IMR-90 (cell line): Measurements from ENCODE around the gene CHD6. TPM values are rescaled to one million over a fixed set of nuclear protein-coding genes. Genes with fewer than 3 reads are reported as not detected.

Experiments used
- ATAC-seq: fragments of 200-7000 bp; cut with Tn5 transposase; 2 replicates; pipeline ENCODE4 v1.9.1; 2020; ENCODE audit warnings: low read depth, mild to moderate bottlenecking, moderate library complexity
- BruUV-seq: library from RNA; stranded (reverse); fragments of 400-500 nt; replicated peaks from 2 replicates; lab custom pipeline; 2021; lab: Mats Ljungman, UMichigan
- CTCF ChIA-PET: fragments of 300-600 bp; formaldehyde crosslinking; extraction: SDS; loops from one replicate; lab custom pipeline; 2021; ENCODE audit warnings: antibody characterized with exemption; lab: Yijun Ruan, JAX
- POLR2A ChIA-PET: fragments of 300-600 bp; sonication (Branson Sonifier 250); formaldehyde crosslinking; loops from one replicate; lab custom pipeline; 2022; ENCODE audit warnings: antibody characterized with exemption; ENCODE audit not compliant: unreplicated experiment; lab: Charles Lee
- DNase-seq: peaks from one replicate; pipeline ENCODE4 v3.0.0; 2013
- H2AFZ ChIP-seq: replicated peaks from 2 replicates; pipeline ENCODE3; 2013; ENCODE audit warnings: low read length, mild to moderate bottlenecking; ENCODE audit not compliant: poor library complexity
- H2AK5ac ChIP-seq: 2 replicates; pipeline ENCODE4 v1.6.1; 2013; ENCODE audit warnings: low read depth, low read length, inconsistent platforms
- H2AK9ac ChIP-seq: replicated peaks from 2 replicates; pipeline ENCODE3; 2013; ENCODE audit warnings: mild to moderate bottlenecking, low read depth, low read length, moderate library complexity; ENCODE audit not compliant: poor library complexity
- H2BK120ac ChIP-seq: 2 replicates; pipeline ENCODE4 v1.6.1; 2013; ENCODE audit warnings: low read depth, low read length, inconsistent platforms
- H2BK15ac ChIP-seq: 3 replicates; pipeline ENCODE4 v1.6.1; 2013; ENCODE audit warnings: low read depth, low read length, inconsistent platforms
- H2BK20ac ChIP-seq: 2 replicates; pipeline ENCODE4 v1.6.1; 2013; ENCODE audit warnings: low read depth, mild to moderate bottlenecking, inconsistent platforms, low read length, moderate library complexity
- H2BK5ac ChIP-seq: 2 replicates; pipeline ENCODE4 v1.6.1; 2013; ENCODE audit warnings: mild to moderate bottlenecking, low read depth, low read length, inconsistent platforms; ENCODE audit not compliant: poor library complexity, severe bottlenecking
- H3K14ac ChIP-seq: replicated peaks from 2 replicates; pipeline ENCODE4 v1.6.1; 2013; ENCODE audit warnings: low read depth, low read length, inconsistent platforms
- H3K18ac ChIP-seq: 2 replicates; pipeline ENCODE4 v1.6.1; 2013; ENCODE audit warnings: low read depth, low read length, control low read depth
- H3K23ac ChIP-seq: 2 replicates; pipeline ENCODE4 v1.6.1; 2013; ENCODE audit warnings: low read depth, low read length, inconsistent platforms
- H3K27ac ChIP-seq: 2 replicates; pipeline ENCODE4 v1.5.1; 2013; ENCODE audit warnings: mild to moderate bottlenecking, control low read depth, low read length; ENCODE audit not compliant: insufficient read depth
- H3K27me3 ChIP-seq: 2 replicates; pipeline ENCODE4 v1.6.1; 2013; ENCODE audit warnings: low read length; ENCODE audit not compliant: control insufficient read depth, insufficient read depth
- H3K36me3 ChIP-seq: 2 replicates; pipeline ENCODE4 v1.6.1; 2013; ENCODE audit warnings: low read length, mixed read lengths; ENCODE audit not compliant: control insufficient read depth, insufficient read depth
- H3K4ac ChIP-seq: 2 replicates; pipeline ENCODE4 v1.6.1; 2013; ENCODE audit warnings: low read depth, low read length, inconsistent platforms
- H3K4me1 ChIP-seq: 2 replicates; pipeline ENCODE4 v1.6.1; 2013; ENCODE audit warnings: low read length, mixed read lengths; ENCODE audit not compliant: control insufficient read depth, insufficient read depth
- H3K4me2 ChIP-seq: 2 replicates; pipeline ENCODE4 v1.6.1; 2013; ENCODE audit warnings: low read depth, mild to moderate bottlenecking, control low read depth, low read length, moderate library complexity
- H3K4me3 ChIP-seq: 2 replicates; pipeline ENCODE4 v1.5.1; 2013; ENCODE audit warnings: low read depth, mild to moderate bottlenecking, control low read depth, low read length, moderate library complexity; ENCODE audit not compliant: insufficient read depth
- H3K56ac ChIP-seq: 2 replicates; pipeline ENCODE4 v1.6.1; 2013; ENCODE audit warnings: low read length, inconsistent platforms; ENCODE audit not compliant: insufficient read depth; ENCODE audit errors: extremely low read depth
- H3K79me1 ChIP-seq, 2 experiments: 2 replicates each; pipeline ENCODE4 v1.6.1; 2013; ENCODE audit warnings: low read length in 2 of 2, inconsistent platforms in 1 of 2, low read depth in 1 of 2
- H3K9ac ChIP-seq: 2 replicates; pipeline ENCODE4 v1.6.1; 2013; ENCODE audit warnings: low read depth, low read length, control low read depth
- H3K9me1 ChIP-seq: 2 replicates; pipeline ENCODE4 v1.6.1; 2013; ENCODE audit warnings: low read length, inconsistent platforms; ENCODE audit not compliant: insufficient read depth
- H3K9me3 ChIP-seq: 2 replicates; pipeline ENCODE4 v1.6.1; 2013; ENCODE audit warnings: low read length; ENCODE audit not compliant: control insufficient read depth, insufficient read depth
- H4K20me1 ChIP-seq: 2 replicates; pipeline ENCODE4 v1.6.1; 2013; ENCODE audit warnings: low read length, inconsistent platforms; ENCODE audit not compliant: insufficient read depth
- H4K5ac ChIP-seq: 2 replicates; pipeline ENCODE4 v1.6.1; 2013; ENCODE audit warnings: mild to moderate bottlenecking, low read depth, low read length, control low read depth
- H4K8ac ChIP-seq, 2 experiments: 2 replicates each; pipeline ENCODE4 v1.6.1; 2013; ENCODE audit warnings: low read depth in 2 of 2, low read length in 2 of 2, control low read depth in 1 of 2, inconsistent platforms in 1 of 2
- H4K91ac ChIP-seq: 2 replicates; pipeline ENCODE4 v1.6.1; 2013; ENCODE audit warnings: low read depth, low read length, inconsistent platforms; ENCODE audit not compliant: insufficient read depth
- BHLHE40 ChIP-seq: fragments of 150-350 bp; IDR thresholded peaks from 2 replicates; pipeline ENCODE4 v1.6.1; 2016; ENCODE audit warnings: mild to moderate bottlenecking, low read depth, low read length
- CEBPB ChIP-seq: IDR thresholded peaks from 2 replicates; pipeline ENCODE4 v1.6.1; 2012; ENCODE audit warnings: low read depth, low read length, improper control_type of control experiment
- CHD1 ChIP-seq: IDR thresholded peaks from 2 replicates; pipeline ENCODE4 v1.6.1; 2012; ENCODE audit warnings: low read depth, low read length, improper control_type of control experiment
- CTCF ChIP-seq: conservative IDR thresholded peaks from 2 replicates; pipeline ENCODE4 v1.5.1; 2012; ENCODE audit warnings: mild to moderate bottlenecking, low read depth, low read length, improper control_type of control experiment
- ELK1 ChIP-seq: fragments of 150-350 bp; IDR thresholded peaks from 2 replicates; pipeline ENCODE4 v1.6.1; 2016; ENCODE audit warnings: low read depth, mild to moderate bottlenecking, low read length, moderate library complexity, borderline replicate concordance
- FOS ChIP-seq: fragments of 150-350 bp; IDR thresholded peaks from 2 replicates; pipeline ENCODE4 v1.6.1; 2016; ENCODE audit warnings: low read depth, low read length
- MAFK ChIP-seq: IDR thresholded peaks from 2 replicates; pipeline ENCODE4 v1.6.1; 2012; ENCODE audit warnings: low read depth, low read length, improper control_type of control experiment
- MAZ ChIP-seq: IDR thresholded peaks from 2 replicates; pipeline ENCODE4 v1.6.1; 2012; ENCODE audit warnings: low read depth, mild to moderate bottlenecking, low read length, improper control_type of control experiment, moderate library complexity, borderline replicate concordance
- MXI1 ChIP-seq: IDR thresholded peaks from 2 replicates; pipeline ENCODE4 v1.6.1; 2012; ENCODE audit warnings: low read depth, mild to moderate bottlenecking, low read length, moderate library complexity, borderline replicate concordance
- NFE2L2 ChIP-seq: fragments of 150-350 bp; IDR thresholded peaks from 2 replicates; pipeline ENCODE4 v1.6.1; 2016; ENCODE audit warnings: low read depth, mild to moderate bottlenecking, low read length
- POLR2A ChIP-seq: IDR thresholded peaks from 2 replicates; pipeline ENCODE4 v1.6.1; 2012; ENCODE audit warnings: mild to moderate bottlenecking, low read depth, low read length
- RAD21 ChIP-seq: IDR thresholded peaks from 2 replicates; pipeline ENCODE4 v1.6.1; 2012; ENCODE audit warnings: low read length, improper control_type of control experiment
- RCOR1 ChIP-seq: IDR thresholded peaks from 2 replicates; pipeline ENCODE4 v1.6.1; 2012; ENCODE audit warnings: mild to moderate bottlenecking, low read length, improper control_type of control experiment; ENCODE audit not compliant: insufficient replicate concordance
- RFX5 ChIP-seq: IDR thresholded peaks from 2 replicates; pipeline ENCODE4 v1.8.0; 2012; ENCODE audit warnings: low read depth, mild to moderate bottlenecking, low read length, moderate library complexity
- SMC3 ChIP-seq: fragments of 150-350 bp; IDR thresholded peaks from 2 replicates; pipeline ENCODE4 v1.6.1; 2016; ENCODE audit warnings: low read depth, mild to moderate bottlenecking, antibody characterized with exemption, low read length, moderate library complexity
- USF2 ChIP-seq: fragments of 150-350 bp; IDR thresholded peaks from 2 replicates; pipeline ENCODE4 v1.6.1; 2017; ENCODE audit warnings: mild to moderate bottlenecking, antibody characterized with exemption, low read length, low read depth
- WGBS, 2 experiments: methylation state at CpG; one replicate each; pipeline versions ENCODE4 v1.1.5 to v1.1.7; 2013; ENCODE audit warnings: missing lambda C conversion rate in 2 of 2; ENCODE audit not compliant: insufficient read length in 1 of 2; ENCODE audit errors: extremely low coverage in 2 of 2; 5-methylcytosine and 5-hydroxymethylcytosine counted together
- dilution Hi-C: fragments of 300-500 bp; cut with HindIII; formaldehyde crosslinking; loops from one replicate; pipeline ENCODE4 v1.14.3; 2018; ENCODE audit warnings: low sequenced_read_pairs; ENCODE audit not compliant: unreplicated experiment
- in situ Hi-C: fragments of 300-500 bp; cut with MboI; formaldehyde crosslinking; loops from 3 replicates; pipeline ENCODE4 v1.14.3; 2019; ENCODE audit warnings: low sequenced_read_pairs, inconsistent platforms, mixed read lengths
- intact Hi-C: fragments of 100-400 bp; cut with micrococcal nuclease; formaldehyde crosslinking; loops from 2 replicates; pipeline ENCODE4 v1.10.0; 2022
- polyA plus RNA-seq, 3 experiments: library from polyadenylated mRNA; depleted of rRNA; stranded (reverse); fragments of >200 nt; gene quantifications; 2 replicates each; pipeline ENCODE4 v1.2.3, GENCODE V29; 2012; ENCODE audit warnings: low replicate concordance in 1 of 3
- total RNA-seq: library from RNA; depleted of rRNA; stranded (reverse); fragments of >200 nt; gene quantifications from 2 replicates; pipeline ENCODE4 v1.2.3, GENCODE V29; 2012

The CHD6 gene
- total and polyA plus RNA-seq, 2 of the 4 experiments (the other 2 are of a cell fraction), result 8.8 to 26.7 TPM

GRCh38 chr20:41574802-41575389 is 43.3 kb downstream of the CHD6 start:
- H4K5ac ChIP-seq, result no peak overlapping the region
- H4K91ac ChIP-seq, result no peak overlapping the region
- peaks cover 61% of the 10 kb centered on the region for H4K20me1 ChIP-seq
- no peak overlapping the region for H3K27ac ChIP-seq
- H3K9me3 ChIP-seq, result no peaks in the 10 kb centered on the region
- dilution Hi-C loops, result no loop called here
- no peak overlapping the region for H2BK20ac ChIP-seq
- no peak overlapping the region for H3K56ac ChIP-seq
- H3K4me2 ChIP-seq, result no peak overlapping the region
- H3K18ac ChIP-seq, result no peak overlapping the region
- no peak overlapping the region for H2BK5ac ChIP-seq
- no peak overlapping the region for H4K8ac ChIP-seq
- in situ Hi-C loops, result no loop called here
- ATAC-seq (no peak), DNase-seq (no peak)
- H3K9me1 ChIP-seq, result peaks cover 7% of the 10 kb centered on the region
- peaks cover 4% of the 10 kb centered on the region for H3K4me1 ChIP-seq
- no peak overlapping the region for H2AK5ac ChIP-seq
- no peak overlapping the region for H3K9ac ChIP-seq
- no peak overlapping the region for H3K14ac ChIP-seq
- no peak overlapping the region for H2BK15ac ChIP-seq
- ChIA-PET CTCF (no interaction called here), POLR2A (no interaction called here)
- peaks cover 24 to 69% of the 10 kb centered on the region in 2 experiments for H3K79me1 ChIP-seq
- H2AFZ ChIP-seq, result no peak overlapping the region
- no peak overlapping the region for H2BK120ac ChIP-seq
- H3K23ac ChIP-seq, result no peak overlapping the region
- no CpG with 5 or more reads among the region's 7 CpGs for WGBS, 2 experiments
- H3K36me3 ChIP-seq, result no peaks in the 10 kb centered on the region
- BruUV-seq, result no TSS peak
- TF ChIP-seq RAD21, result no peak
- TF ChIP-seq USF2, result no peak
- no peak for TF ChIP-seq RCOR1
- no peak for TF ChIP-seq MAZ
- no peak for TF ChIP-seq CEBPB
- no peak for TF ChIP-seq NFE2L2
- TF ChIP-seq CHD1, result no peak
- TF ChIP-seq SMC3, result no peak
- TF ChIP-seq RFX5, result no peak
- no peak for TF ChIP-seq POLR2A
- TF ChIP-seq FOS, result no peak
- no peak for TF ChIP-seq BHLHE40
- no peak for TF ChIP-seq MXI1
- no peak for TF ChIP-seq MAFK
- TF ChIP-seq CTCF, result no peak
- TF ChIP-seq ELK1, result no peak
- H3K27me3 ChIP-seq, result no peaks in the 10 kb centered on the region
- no peak overlapping the region for H3K4me3 ChIP-seq
- H2AK9ac ChIP-seq, result no peak overlapping the region
- no peak overlapping the region for H3K4ac ChIP-seq
- intact Hi-C loops, result no loop called here
